COLO668 (cell line): Measurements from ENCODE around the gene TAF11L2.
"Not testable (repeated sequence)": the region's sequence is repeated elsewhere in the genome, so short reads cannot be mapped to it uniquely, and the experiment has no call there.

Experiments
- DNase-seq: peaks from one replicate; lab custom pipeline; 2025; ENCODE audit not compliant: unreplicated experiment; lab: John Stamatoyannopoulos, UW

The TAF11L2 gene

GRCh38 chr5:17524935-17525334 lies 26.9 kb downstream of the TAF11L2 start, which contains the start of gene TAF11L5:
Gene TAF11L5 (plus strand): TSS chr5:17525235.
- DNase-seq: not testable (repeated sequence)

GRCh38 chr5:17526504-17526903 lies 28.5 kb downstream of the TAF11L2 start:
- DNase-seq: not testable (repeated sequence)

- DNase-seq: not testable (repeated sequence)
Observed at GRCh38 chr5:17528369-17528768, 30.3 kb downstream of the TAF11L2 start, which contains the start of gene TAF11L6. Gene TAF11L6 (plus strand): TSS chr5:17528669.
